B cell (primary cell): ENCODE measurements around the gene KANK2. TPM values are rescaled to one million over a fixed set of nuclear protein-coding genes. Genes with fewer than 3 reads are reported as not detected.

Source experiments
- ATAC-seq: fragments of 200-7000 bp; cut with Tn5 transposase; one replicate; pipeline ENCODE4 v1.10.0; 2021; ENCODE audit warnings: low read depth, mild to moderate bottlenecking, moderate number of reproducible peaks, moderate library complexity
- CTCF ChIA-PET: fragments of 350-600 bp; sonication (Branson Sonifier 250); formaldehyde crosslinking; loops from one replicate; lab custom pipeline; 2021; ENCODE audit warnings: antibody characterized with exemption, inconsistent platforms; lab: Charles Lee
- POLR2A ChIA-PET: fragments of 350-600 bp; sonication (Branson Sonifier 250); formaldehyde crosslinking; loops from one replicate; lab custom pipeline; 2021; ENCODE audit warnings: antibody characterized with exemption; lab: Charles Lee
- DNase-seq: peaks from one replicate; pipeline ENCODE4 v3.0.0; 2013
- H2AFZ ChIP-seq: 2 replicates; pipeline ENCODE4 v1.6.1; 2012; ENCODE audit warnings: mild to moderate bottlenecking, low read depth, low read length; ENCODE audit not compliant: insufficient read depth, poor library complexity, severe bottlenecking
- H3K27ac ChIP-seq, 2 donors: 1 replicate in 1 of 2; 2 replicates in 1 of 2; pipeline ENCODE4 v1.5.1; 2012 to 2013; ENCODE audit warnings: low read length in 2 of 2, mild to moderate bottlenecking in 2 of 2, moderate library complexity in 1 of 2
- H3K27me3 ChIP-seq, 4 experiments: fragments of 200-600 bp in 1 of 4; sonication (generic) in 1 of 4; replicated peaks in 1 of 4; 1 replicate in 2 of 4; 2 replicates in 2 of 4; pipeline versions ENCODE4 v1.6.1 to v1.7.0; 2013 to 2016; ENCODE audit warnings: low read length in 3 of 4, mild to moderate bottlenecking in 2 of 4, mixed read lengths in 1 of 4, moderate library complexity in 1 of 4; ENCODE audit not compliant: insufficient read depth in 4 of 4, control insufficient read depth in 3 of 4; ENCODE audit errors: control extremely low read depth in 1 of 4
- H3K36me3 ChIP-seq, 2 experiments: replicated peaks in 1 of 2; 1 replicate in 1 of 2; 2 replicates in 1 of 2; pipeline versions ENCODE4 v1.6.1 to v1.7.1; 2013; ENCODE audit warnings: low read length in 1 of 2; ENCODE audit not compliant: insufficient read depth in 2 of 2, control insufficient read depth in 1 of 2; ENCODE audit errors: control extremely low read depth in 1 of 2, extremely low read depth in 1 of 2
- H3K4me1 ChIP-seq, 2 donors: fragments of 200-600 bp in 1 of 2; sonication (generic) in 1 of 2; 1 replicate in 1 of 2; 2 replicates in 1 of 2; pipeline versions ENCODE4 v1.5.1 to v1.6.1; 2013 to 2017; ENCODE audit warnings: low read length in 2 of 2; ENCODE audit not compliant: control insufficient read depth in 2 of 2, insufficient read depth in 2 of 2
- H3K4me2 ChIP-seq: replicated peaks from 2 replicates; pipeline ENCODE3; 2012; ENCODE audit warnings: mild to moderate bottlenecking, low read depth, low read length; ENCODE audit not compliant: poor library complexity, severe bottlenecking
- H3K4me3 ChIP-seq, 5 experiments: fragments of 200-600 bp in 1 of 5; sonication (generic) in 1 of 5; 1 replicate in 3 of 5; 2 replicates in 2 of 5; pipeline versions ENCODE4 v1.5.1 to v1.7.0; 2011 to 2016; ENCODE audit warnings: low read length in 4 of 5, mild to moderate bottlenecking in 4 of 5, low read depth in 2 of 5, control low read depth in 1 of 5, moderate library complexity in 1 of 5; ENCODE audit not compliant: insufficient read depth in 1 of 5; ENCODE audit errors: control extremely low read depth in 1 of 5, extremely low read depth in 1 of 5
- H3K79me2 ChIP-seq: fragments of 200-600 bp; sonication (generic); one replicate; pipeline ENCODE4 v1.6.0; 2016; ENCODE audit warnings: low read length; ENCODE audit not compliant: control insufficient read depth, insufficient read depth
- H3K9ac ChIP-seq: fragments of 200-600 bp; sonication (generic); 2 replicates; pipeline ENCODE4 v1.6.1; 2017; ENCODE audit warnings: mild to moderate bottlenecking, low read length, moderate library complexity
- H3K9me3 ChIP-seq, 3 donors: one replicate each; pipeline versions ENCODE4 v1.6.1 to v1.7.1; 2013; ENCODE audit warnings: low read length in 2 of 3; ENCODE audit not compliant: control insufficient read depth in 2 of 3, insufficient read depth in 1 of 3; ENCODE audit errors: control extremely low read depth in 1 of 3
- H4K20me1 ChIP-seq: 2 replicates; pipeline ENCODE4 v1.6.0; 2012; ENCODE audit warnings: mild to moderate bottlenecking, low read length; ENCODE audit not compliant: insufficient read depth, control insufficient read depth, poor library complexity, severe bottlenecking
- H3K27ac Mint-ChIP-seq: one replicate; pipeline ENCODE4 v1.8.0; 2021; ENCODE audit warnings: mixed read lengths
- H3K27me3 Mint-ChIP-seq: one replicate; pipeline ENCODE4 v1.8.0; 2021; ENCODE audit warnings: mixed read lengths
- H3K4me1 Mint-ChIP-seq: one replicate; pipeline ENCODE4 v1.8.0; 2021; ENCODE audit warnings: mixed read lengths
- H3K4me3 Mint-ChIP-seq: one replicate; pipeline ENCODE4 v1.8.0; 2021; ENCODE audit warnings: mixed read lengths
- H3K9me3 Mint-ChIP-seq: one replicate; pipeline ENCODE4 v1.8.0; 2022; ENCODE audit warnings: mixed read lengths; ENCODE audit not compliant: insufficient read depth
- EZH2 ChIP-seq: IDR thresholded peaks from 2 replicates; pipeline ENCODE4 v1.6.1; 2012; ENCODE audit warnings: borderline replicate concordance, low read depth, mild to moderate bottlenecking, moderate library complexity, low read length; ENCODE audit not compliant: insufficient read depth, poor library complexity, severe bottlenecking
- WGBS: methylation state at CpG from one replicate; pipeline ENCODE4 v1.1.5; 2013; ENCODE audit warnings: missing lambda C conversion rate; ENCODE audit not compliant: insufficient coverage; 5-methylcytosine and 5-hydroxymethylcytosine counted together
- intact Hi-C: fragments of 100-400 bp; cut with micrococcal nuclease; formaldehyde crosslinking; loops from one replicate; pipeline ENCODE4 v1.10.0; 2022
- polyA plus RNA-seq: library from polyadenylated mRNA; depleted of rRNA; stranded (reverse); fragments of >200 nt; gene quantifications from 2 replicates; pipeline ENCODE4 v1.2.3, GENCODE V29; 2012
- total RNA-seq, 2 donors: library from RNA; stranded (reverse); fragments of 120-200 nt in 1 of 2; gene quantifications; 1 replicate in 1 of 2; 2 replicates in 1 of 2; pipeline versions ENCODE4 v1.2.3 to v1.2.4, GENCODE V29; 2013 to 2022
- TF ChIP-seq, protein P1 (sequence below): fragments of 200-600 bp; IDR thresholded peaks from one replicate; pipeline ENCODE4 v1.8.0; 2022; ENCODE audit warnings: antibody characterized with exemption, mild to moderate bottlenecking

The KANK2 gene
- total and polyA plus RNA-seq, 2 donors (not counting 1 experiment from before 2014, with no cell fraction given): 0.54 to 18.9 TPM

DNA sequence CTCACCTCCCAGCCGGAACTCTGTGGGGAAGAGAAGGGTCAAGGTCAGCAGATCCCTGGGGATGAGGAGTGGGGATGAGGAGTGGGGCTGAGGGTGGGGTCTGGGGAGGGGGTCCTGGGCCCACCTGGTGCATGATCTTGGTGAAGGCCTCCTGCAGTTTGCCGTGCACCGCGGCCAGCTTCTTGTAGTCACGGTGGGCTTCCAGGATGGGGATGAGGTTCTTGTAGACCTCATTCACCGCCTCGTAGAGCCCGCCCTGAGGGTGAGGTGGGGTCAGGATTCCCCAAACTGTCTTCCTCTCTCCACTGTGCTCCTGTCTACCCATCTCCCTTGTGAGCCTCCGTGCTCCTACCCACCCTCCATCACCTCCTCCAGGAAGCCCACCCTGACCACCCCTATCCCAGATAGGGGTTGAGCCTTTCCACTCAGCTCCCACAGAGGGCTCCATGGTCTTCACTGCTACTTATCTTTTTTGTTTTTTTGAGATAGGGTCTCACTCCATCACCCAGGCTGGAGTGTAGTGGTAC is 6.8 kb upstream of the KANK2 start:
- Histone ChIP-seq H3K79me2 (no peaks in the 10 kb centered on the region), H3K9ac (no peak overlapping the region), H3K27me3 (peaks cover 0 to 3% (median 0%) of the 10 kb centered on the region in 4 experiments), H3K27ac (no peak overlapping the region), H4K20me1 (no peaks in the 10 kb centered on the region), H2AFZ (no peak overlapping the region), H3K4me3 (no peak overlapping the region), H3K4me1 (peaks cover 0 to 8% of the 10 kb centered on the region in 2 donors), H3K36me3 (no peaks in the 10 kb centered on the region), H3K9me3 (no peaks in the 10 kb centered on the region), H3K4me2 (no peak overlapping the region)
- Mint-ChIP-seq H3K27me3 (peaks cover 3% of the 10 kb centered on the region), H3K4me1 (peaks cover 11% of the 10 kb centered on the region), H3K27ac (no peak overlapping the region), H3K4me3 (no peak overlapping the region), H3K9me3 (no peaks in the 10 kb centered on the region)
- ChIA-PET CTCF (interaction anchor here (0.7 to 3.4 kb wide), 13 partner anchors 13 to 1030 kb away, joined by 3 to 24 read pairs (median 7); no protein-coding TSS in a partner anchor), POLR2A (interaction anchor here (0.5 kb wide), 1 partner anchor 54 kb away, joined by 6 read pairs; no protein-coding TSS in a partner anchor)
- DNase-seq: no peak
- WGBS: 75% methylated on average over 2 of the region's 9 CpGs
- no peak for ATAC-seq
- intact Hi-C loops: loop anchor here (2.0 to 5.0 kb wide), 2 partner anchors 77 to 262 kb away; no protein-coding TSS in a partner anchor
- TF ChIP-seq, protein P1, sequence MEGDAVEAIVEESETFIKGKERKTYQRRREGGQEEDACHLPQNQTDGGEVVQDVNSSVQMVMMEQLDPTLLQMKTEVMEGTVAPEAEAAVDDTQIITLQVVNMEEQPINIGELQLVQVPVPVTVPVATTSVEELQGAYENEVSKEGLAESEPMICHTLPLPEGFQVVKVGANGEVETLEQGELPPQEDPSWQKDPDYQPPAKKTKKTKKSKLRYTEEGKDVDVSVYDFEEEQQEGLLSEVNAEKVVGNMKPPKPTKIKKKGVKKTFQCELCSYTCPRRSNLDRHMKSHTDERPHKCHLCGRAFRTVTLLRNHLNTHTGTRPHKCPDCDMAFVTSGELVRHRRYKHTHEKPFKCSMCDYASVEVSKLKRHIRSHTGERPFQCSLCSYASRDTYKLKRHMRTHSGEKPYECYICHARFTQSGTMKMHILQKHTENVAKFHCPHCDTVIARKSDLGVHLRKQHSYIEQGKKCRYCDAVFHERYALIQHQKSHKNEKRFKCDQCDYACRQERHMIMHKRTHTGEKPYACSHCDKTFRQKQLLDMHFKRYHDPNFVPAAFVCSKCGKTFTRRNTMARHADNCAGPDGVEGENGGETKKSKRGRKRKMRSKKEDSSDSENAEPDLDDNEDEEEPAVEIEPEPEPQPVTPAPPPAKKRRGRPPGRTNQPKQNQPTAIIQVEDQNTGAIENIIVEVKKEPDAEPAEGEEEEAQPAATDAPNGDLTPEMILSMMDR: peak; percentile 17
- no peak for TF ChIP-seq EZH2
